K562 (cell line): ENCODE data around the gene RXFP3.

Experiments used
- CEBPB ChIP-seq: fragments of 450-650 bp; IDR thresholded peaks from 2 replicates; pipeline ENCODE4 v1.6.1; 2016; ENCODE audit warnings: missing genetic modification characterization, missing compliant biosample characterization
- EZH2 ChIP-seq: IDR thresholded peaks from 2 replicates; pipeline ENCODE4 v1.6.1; 2012; ENCODE audit warnings: low read depth, mild to moderate bottlenecking, inconsistent platforms, low read length, borderline replicate concordance
- MAFK ChIP-seq: IDR thresholded peaks from 2 replicates; pipeline ENCODE4 v1.6.1; 2011; ENCODE audit warnings: low read length, improper control_type of control experiment
- MAX ChIP-seq: sonication (generic); formaldehyde crosslinking; IDR thresholded peaks from 2 replicates; pipeline ENCODE4 v1.9.0; 2022; ENCODE audit warnings: mild to moderate bottlenecking, missing genetic modification reagents
- MITF ChIP-seq: IDR thresholded peaks from 2 replicates; pipeline ENCODE4 v1.6.1; 2014; ENCODE audit warnings: antibody characterized with exemption
- MXI1 ChIP-seq: IDR thresholded peaks from 2 replicates; pipeline ENCODE4 v1.6.1; 2011; ENCODE audit warnings: low read depth, mild to moderate bottlenecking, improper control_type of control experiment, low read length
- POLR2A ChIP-seq: fragments of 450-650 bp; conservative IDR thresholded peaks from 2 replicates; pipeline ENCODE4 v1.6.1; 2016
- POLR2H ChIP-seq: IDR thresholded peaks from 2 replicates; pipeline ENCODE4 v1.6.1; 2016; ENCODE audit warnings: missing genetic modification characterization, low read depth, mild to moderate bottlenecking, control low read depth, missing compliant biosample characterization, moderate library complexity
- TCF7 ChIP-seq: sonication (generic); IDR thresholded peaks from 2 replicates; pipeline ENCODE4 v1.6.1; 2016; ENCODE audit warnings: antibody characterized with exemption, borderline replicate concordance
- USF1 ChIP-seq: sonication (generic); formaldehyde crosslinking; IDR thresholded peaks from 2 replicates; pipeline ENCODE4 v1.9.0; 2022; ENCODE audit warnings: mild to moderate bottlenecking, missing genetic modification reagents

GRCh38 chr5:33891446-33891787 is 44.8 kb upstream of the RXFP3 start:
- TF ChIP-seq MITF, result no peak
- TF ChIP-seq MXI1, result no peak
- no peak for TF ChIP-seq MAFK
- no peak for TF ChIP-seq POLR2H (tag)
- TF ChIP-seq POLR2A, result no peak
- no peak for TF ChIP-seq TCF7
- TF ChIP-seq MAX, result no peak
- no peak for TF ChIP-seq EZH2
- no peak for TF ChIP-seq USF1 (CRISPR knock-in tag)
- no peak for TF ChIP-seq CEBPB (tag)
